Stimulated activated CD4-positive, alpha-beta T cell treated with anti-CD3 and anti-CD28 coated beads, Interleukin-2, amount 100 ng/mL, for 24 hours (primary cell): ENCODE results near the gene TNFSF9.
"Not testable (repeated sequence)": the region's sequence is repeated elsewhere in the genome, so short reads cannot be mapped to it uniquely, and the experiment has no call there.

Experiments
- DNase-seq, 2 donors: peaks; one replicate each; pipeline ENCODE4 v3.0.0-alpha.2; 2020

Gene TNFSF9

GRCh38 chr19:6573350-6573749 is 42.5 kb downstream of the TNFSF9 start:
- no peak for DNase-seq

- DNase-seq, result no peak
Observed at GRCh38 chr19:6576869-6577475, 46.1 kb downstream of the TNFSF9 start.

DNA sequence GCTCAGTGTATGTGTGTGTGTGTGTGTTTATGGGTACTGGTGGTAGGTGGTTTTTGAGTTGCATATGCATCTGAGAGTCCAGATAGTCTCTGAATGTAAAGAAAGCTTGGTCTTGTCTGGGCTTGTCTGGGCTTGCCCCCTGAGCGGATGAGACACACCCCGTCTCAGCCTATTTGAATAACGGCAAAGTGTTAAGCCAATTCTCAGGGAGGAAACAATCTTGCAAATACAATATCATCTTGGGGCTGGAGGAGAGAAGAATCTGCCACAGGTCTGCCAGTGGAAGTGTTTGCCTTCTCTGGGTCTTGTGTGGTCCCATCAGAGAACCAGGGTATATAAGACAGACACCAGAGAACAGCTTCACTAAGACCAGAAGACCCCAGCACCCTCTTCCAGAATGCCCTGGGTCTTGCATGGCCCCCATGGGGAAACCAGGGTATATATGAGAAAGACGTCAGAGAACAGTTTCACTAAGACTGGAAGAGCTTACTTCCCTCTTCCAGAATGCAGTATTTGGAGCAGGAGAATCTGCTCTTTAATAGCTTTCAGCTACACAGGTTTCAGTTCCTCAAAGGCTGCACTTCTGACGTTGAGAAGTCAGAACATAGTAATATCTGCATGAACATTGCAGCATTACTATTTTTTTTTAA is 46.8 kb downstream of the TNFSF9 start:
- no peak for DNase-seq

GRCh38 chr19:6579450-6580178 is 48.8 kb downstream of the TNFSF9 start:
- no peak for DNase-seq

DNA sequence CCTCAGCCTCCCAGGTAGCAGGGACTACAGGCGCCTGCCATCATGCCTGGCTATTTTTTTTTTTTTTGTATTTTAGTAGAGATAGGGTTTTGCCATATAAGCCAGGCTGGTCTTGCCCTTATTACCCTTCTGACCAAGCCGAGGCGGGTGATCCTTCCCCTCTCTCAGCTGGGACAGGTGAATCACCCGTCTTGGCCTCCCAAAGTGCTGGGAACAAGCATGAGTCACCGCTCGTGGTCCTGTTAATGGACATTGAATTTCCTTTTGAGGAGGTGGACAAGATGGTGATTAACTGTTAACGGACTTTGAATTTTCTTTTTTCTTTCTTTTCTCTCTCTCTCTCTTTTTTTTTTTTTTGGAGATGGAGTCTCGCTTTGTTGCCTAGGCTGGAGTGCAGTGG is 49.5 kb downstream of the TNFSF9 start:
- DNase-seq, result no peak

DNA sequence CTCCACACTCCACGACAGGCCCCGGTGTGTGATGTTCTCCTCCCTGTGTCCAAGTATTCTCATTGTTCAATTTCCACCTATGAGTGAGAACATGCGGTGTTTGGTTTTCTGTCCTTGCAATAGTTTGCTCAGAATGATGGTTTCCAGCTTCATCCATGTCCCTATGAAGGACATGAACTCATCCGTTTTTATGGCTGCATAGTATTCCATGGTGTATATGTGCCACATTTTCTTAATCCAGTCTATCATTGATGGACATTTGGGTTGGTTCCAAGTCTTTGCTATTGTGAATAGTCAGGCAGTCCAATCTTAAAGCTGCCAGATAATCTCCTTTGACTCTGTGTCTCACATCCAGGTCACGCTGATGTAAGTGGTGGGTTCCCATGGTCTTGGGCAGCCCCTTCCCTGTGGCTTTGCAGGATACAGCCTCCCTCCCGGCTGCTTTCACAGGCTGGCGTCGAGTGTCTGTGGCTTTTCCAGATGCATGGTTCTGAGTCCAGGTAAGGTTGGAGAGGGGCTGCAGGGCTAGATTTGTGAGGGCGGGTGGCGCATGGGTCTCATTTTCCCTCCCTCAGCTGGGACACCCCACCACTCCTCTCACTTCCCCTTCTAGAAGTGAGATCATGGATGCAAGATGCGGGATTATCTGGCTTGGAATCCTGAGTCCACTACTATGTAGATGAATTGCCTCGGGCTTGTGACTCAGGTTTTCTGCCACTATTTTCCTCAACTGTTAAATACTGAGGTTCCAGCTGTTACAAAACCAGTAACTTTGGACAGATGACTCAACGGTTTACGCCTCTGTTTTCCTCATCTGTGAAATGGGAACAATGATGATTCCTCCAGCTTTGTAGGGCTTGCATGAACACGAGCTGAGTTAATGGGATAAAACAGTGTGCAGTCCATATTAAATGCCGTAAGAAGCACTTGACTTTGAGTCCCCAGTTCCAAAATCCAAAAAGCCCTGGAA is 52.0 kb downstream of the TNFSF9 start:
- not testable (repeated sequence) for DNase-seq
